MM.1S (cell line): ENCODE data around the gene CHMP4A.

Source experiments
- CTCF ChIP-seq: fragments of 300-600 bp; sonication (generic); IDR thresholded peaks from 2 replicates; pipeline ENCODE4 v1.5.1; 2016; ENCODE audit warnings: antibody characterized with exemption, low read length, mixed read lengths
- EZH2 ChIP-seq: fragments of 300-600 bp; sonication (generic); optimal IDR thresholded peaks from 2 replicates; pipeline ENCODE3; 2017; ENCODE audit warnings: low read depth, mild to moderate bottlenecking, antibody characterized with exemption, low read length, mixed read lengths

- TF ChIP-seq CTCF (no peak), EZH2 (no peak)
Measured at GRCh38 chr14:24249230-24250021, 36.1 kb upstream of the CHMP4A start.
